Esophagus muscularis mucosa (tissue), 2 donors: ENCODE data around the gene ATP23.

ENCODE experiments used
- POLR2A ChIP-seq: fragments of 450-650 bp; IDR thresholded peaks from one replicate; pipeline ENCODE4 v1.6.1; 2017; ENCODE audit warnings: antibody characterized with exemption, moderate library complexity, mild to moderate bottlenecking, low read depth
- POLR2AphosphoS5 ChIP-seq, 2 donors: sonication (generic); formaldehyde crosslinking; IDR thresholded peaks; one replicate each; pipeline ENCODE4 v1.6.1; 2017; ENCODE audit warnings: antibody characterized with exemption in 2 of 2

DNA sequence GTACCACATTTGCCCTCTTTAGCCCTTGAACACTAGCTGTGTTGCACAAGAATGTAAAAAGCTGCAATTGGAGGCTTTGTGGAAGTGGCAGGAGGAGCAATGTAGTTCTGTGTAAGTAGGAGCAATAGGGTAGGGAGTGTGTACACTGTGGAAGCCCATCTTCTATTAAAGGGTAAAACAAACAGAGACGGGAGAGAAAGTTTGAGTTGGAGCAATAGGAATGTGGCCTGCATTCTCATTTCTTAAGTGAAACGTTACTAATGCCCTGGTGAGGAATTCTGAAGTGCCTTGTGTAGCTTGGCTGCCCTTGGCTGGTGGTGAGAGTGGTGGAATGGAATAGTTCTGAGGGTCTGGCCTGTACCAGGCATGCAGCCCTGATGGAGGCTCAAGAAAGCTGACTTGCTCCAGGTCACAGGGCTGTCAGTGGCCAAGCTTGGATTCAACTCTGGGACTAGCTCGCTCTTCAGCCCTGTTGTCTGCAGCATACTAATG, 38.8 kb upstream of the ATP23 start:
- no peak for TF ChIP-seq POLR2AphosphoS5 (IDR thresholded peaks at IDR 0.05)
- TF ChIP-seq POLR2A, result no peak
